ENCODE results near the gene ST8SIA5. TPM values are rescaled to one million over a fixed set of nuclear protein-coding genes. Genes with fewer than 3 reads are reported as not detected.

ST8SIA5 gene
- polyA plus RNA-seq, 1 experiment = not detected

DNA sequence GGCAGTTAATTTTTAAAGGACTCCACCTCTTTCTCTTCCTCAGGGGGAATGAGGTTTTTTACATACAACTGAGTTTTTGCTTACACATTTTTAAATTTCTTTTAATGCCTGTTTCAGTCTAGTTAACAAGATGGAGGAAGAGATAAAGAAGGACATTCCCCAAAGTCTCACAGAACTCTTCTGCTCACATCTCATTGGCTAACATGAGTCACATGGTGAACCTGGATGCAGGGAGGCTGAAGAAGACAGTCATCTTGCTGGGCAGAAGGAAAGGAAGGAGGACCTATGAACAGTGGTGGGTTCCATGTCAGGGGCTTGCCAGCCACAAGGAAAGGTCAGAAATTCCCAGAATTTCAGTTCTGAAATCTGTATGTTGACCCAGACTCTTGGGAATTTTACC, 10.4 kb upstream of the ST8SIA5 start:
- CTCF ChIA-PET = no interaction called here
- H3K4me3 ChIP-seq (ENCODE audit: low read depth, low read length) = no peak overlapping the region
- no peak for TF ChIP-seq CTCF (IDR thresholded peaks at IDR 0.05; ENCODE audit: insufficient read depth, low read depth, low read length)

GRCh38 chr18:46764586-46764985, 7.7 kb upstream of the ST8SIA5 start:
- H3K4me3 ChIP-seq (ENCODE audit: low read depth, low read length) = no peak overlapping the region
- DNase-seq (ENCODE audit: low read depth) = no peak
- TF ChIP-seq CTCF (IDR thresholded peaks at IDR 0.05; ENCODE audit: insufficient read depth, low read depth, low read length) = no peak
- H3K27me3 ChIP-seq (ENCODE audit: control insufficient read depth, insufficient read depth, low read length) = peaks cover 6% of the 10 kb centered on the region; the same call in 1 of the 2 replicates
- ChIA-PET POLR2A (no interaction called here), CTCF (no interaction called here)
- no peaks in the 10 kb centered on the region for H3K36me3 ChIP-seq (ENCODE audit: control insufficient read depth, insufficient read depth, low read length)

More for the DNA sequence above, 10.4 kb upstream of the ST8SIA5 start:
- no peaks in the 10 kb centered on the region for H3K36me3 ChIP-seq (ENCODE audit: control insufficient read depth, insufficient read depth, low read length)
- no peak for DNase-seq (ENCODE audit: low read depth)
- POLR2A ChIA-PET = no interaction called here
- peaks cover 6% of the 10 kb centered on the region; the same call in 1 of the 2 replicates for H3K27me3 ChIP-seq (ENCODE audit: control insufficient read depth, insufficient read depth, low read length)

DNA sequence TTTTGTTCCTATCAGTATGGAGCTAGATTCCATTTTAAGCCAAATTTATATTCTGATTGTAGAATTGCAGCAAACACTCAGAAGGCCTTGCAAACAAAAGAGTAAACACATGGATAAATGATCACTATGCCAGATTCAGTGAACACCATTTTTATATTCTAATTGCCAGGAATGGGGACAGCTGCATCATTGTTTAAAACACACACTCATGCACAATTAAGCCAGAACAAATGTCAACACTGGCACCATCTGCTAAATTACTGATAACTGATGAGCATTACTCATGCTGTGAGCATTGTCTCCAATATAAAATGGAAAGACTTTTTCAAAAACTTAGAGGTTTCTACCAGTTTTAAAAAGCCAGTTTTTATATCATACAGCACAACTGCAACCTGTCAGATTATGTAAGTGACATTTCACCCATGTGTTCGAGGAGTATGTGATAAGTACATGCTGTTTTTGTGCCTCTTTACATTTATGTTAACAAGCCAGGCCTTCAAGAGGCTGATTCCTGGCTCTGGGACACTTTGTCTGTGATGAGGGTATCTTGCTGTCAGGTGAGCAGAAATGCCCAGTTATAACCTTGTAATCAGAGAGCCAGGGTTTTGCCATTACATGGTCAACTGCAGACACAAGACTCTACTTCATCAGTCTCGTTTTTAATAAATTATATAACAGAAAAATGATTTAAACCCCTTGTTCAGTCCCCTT, 4.4 kb upstream of the ST8SIA5 start:
- CTCF ChIA-PET = interaction anchor here (1.3 kb wide), 1 partner anchor 11 kb away, joined by 3 read pairs; no protein-coding TSS in a partner anchor
- no peak for TF ChIP-seq CTCF (IDR thresholded peaks at IDR 0.05; ENCODE audit: insufficient read depth, low read depth, low read length)
- DNase-seq (ENCODE audit: low read depth) = no peak
- POLR2A ChIA-PET = no interaction called here
- H3K4me3 ChIP-seq (ENCODE audit: low read depth, low read length) = no peak overlapping the region
- H3K27me3 ChIP-seq (ENCODE audit: control insufficient read depth, insufficient read depth, low read length) = peaks cover 13% of the 10 kb centered on the region
- no peaks in the 10 kb centered on the region for H3K36me3 ChIP-seq (ENCODE audit: control insufficient read depth, insufficient read depth, low read length)

- POLR2A ChIA-PET = no interaction called here
- H3K27me3 ChIP-seq (ENCODE audit: control insufficient read depth, insufficient read depth, low read length) = peaks cover 23% of the 10 kb centered on the region
- DNase-seq (ENCODE audit: low read depth) = no peak
- CTCF ChIA-PET = interaction anchor here (0.6 to 1.6 kb wide), 3 partner anchors 12 to 112 kb away, joined by 3 read pairs; no protein-coding TSS in a partner anchor
- TF ChIP-seq CTCF (IDR thresholded peaks at IDR 0.05; ENCODE audit: insufficient read depth, low read depth, low read length) = no peak
- H3K36me3 ChIP-seq (ENCODE audit: control insufficient read depth, insufficient read depth, low read length) = no peaks in the 10 kb centered on the region
- H3K4me3 ChIP-seq (ENCODE audit: low read depth, low read length) = no peak overlapping the region
These were observed 3.0 kb upstream of the ST8SIA5 start for GRCh38 chr18:46759890-46760289.

GRCh38 chr18:46756025-46756558, 761 bp downstream of the ST8SIA5 start:
- no peaks in the 10 kb centered on the region for H3K36me3 ChIP-seq (ENCODE audit: control insufficient read depth, insufficient read depth, low read length)
- no peak overlapping the region for H3K4me3 ChIP-seq (ENCODE audit: low read depth, low read length)
- TF ChIP-seq CTCF (IDR thresholded peaks at IDR 0.05; ENCODE audit: insufficient read depth, low read depth, low read length) = no peak
- no peak for DNase-seq (ENCODE audit: low read depth)
- ChIA-PET POLR2A (no interaction called here), CTCF (no interaction called here)
- peaks cover 37% of the 10 kb centered on the region for H3K27me3 ChIP-seq (ENCODE audit: control insufficient read depth, insufficient read depth, low read length)
